PC-3 (cell line): Measurements from ENCODE around the gene KCNT2. TPM values are rescaled to one million over a fixed set of nuclear protein-coding genes. Genes with fewer than 3 reads are reported as not detected.

Source experiments
- ATAC-seq: fragments of 200-7000 bp; cut with Tn5 transposase; 2 replicates; pipeline ENCODE4 v1.9.1; 2020; ENCODE audit warnings: mild to moderate bottlenecking, moderate library complexity
- BruUV-seq: library from RNA; stranded (reverse); fragments of 400-500 nt; replicated peaks from 2 replicates; lab custom pipeline; 2021; lab: Mats Ljungman, UMichigan
- CTCF ChIA-PET: fragments of 300-600 bp; sonication (Branson Sonifier 250); formaldehyde crosslinking; loops from one replicate; lab custom pipeline; 2022; ENCODE audit warnings: antibody characterized with exemption; lab: Charles Lee
- POLR2A ChIA-PET: fragments of 300-600 bp; sonication (Branson Sonifier 250); formaldehyde crosslinking; loops from one replicate; lab custom pipeline; 2022; ENCODE audit warnings: antibody characterized with exemption; ENCODE audit not compliant: unreplicated experiment; lab: Charles Lee
- DNase-seq: peaks from one replicate; pipeline ENCODE4 v3.0.0-alpha.2; 2015
- H2AFZ ChIP-seq: fragments of 300-600 bp; sonication (generic); 2 replicates; pipeline ENCODE4 v1.6.0; 2016; ENCODE audit warnings: antibody characterized with exemption, low read length
- H3F3A ChIP-seq: fragments of 300-600 bp; sonication (generic); one replicate; pipeline ENCODE4 v1.6.0; 2017; ENCODE audit warnings: antibody characterized with exemption, low read length, control low read depth, mild to moderate bottlenecking; ENCODE audit not compliant: unreplicated experiment
- H3K27ac ChIP-seq: fragments of 300-600 bp; sonication (generic); 2 replicates; pipeline ENCODE4 v1.5.1; 2016; ENCODE audit warnings: mild to moderate bottlenecking, low read length
- H3K27me3 ChIP-seq: fragments of 300-600 bp; sonication (generic); 2 replicates; pipeline ENCODE4 v1.6.1; 2016; ENCODE audit warnings: low read length, mixed read lengths
- H3K36me3 ChIP-seq: fragments of 300-600 bp; sonication (generic); 2 replicates; pipeline ENCODE4 v1.6.1; 2016; ENCODE audit warnings: low read depth, mixed run types, low read length, mixed read lengths
- H3K4me1 ChIP-seq: fragments of 300-600 bp; sonication (generic); 2 replicates; pipeline ENCODE4 v1.5.1; 2016; ENCODE audit warnings: low read length; ENCODE audit not compliant: insufficient read depth
- H3K4me2 ChIP-seq: fragments of 300-600 bp; sonication (generic); 2 replicates; pipeline ENCODE4 v1.6.0; 2016; ENCODE audit warnings: low read length
- H3K4me3 ChIP-seq: fragments of 300-600 bp; sonication (generic); 2 replicates; pipeline ENCODE4 v1.5.1; 2016; ENCODE audit warnings: mild to moderate bottlenecking, low read length, mixed read lengths
- H3K79me2 ChIP-seq: fragments of 300-600 bp; sonication (generic); 2 replicates; pipeline ENCODE4 v1.6.1; 2017; ENCODE audit warnings: low read length, mixed read lengths
- H3K9ac ChIP-seq: fragments of 300-600 bp; sonication (generic); 2 replicates; pipeline ENCODE4 v1.6.0; 2016; ENCODE audit warnings: mild to moderate bottlenecking, low read length
- H3K9me2 ChIP-seq: fragments of 300-600 bp; sonication (generic); replicated peaks from 2 replicates; pipeline ENCODE4 v1.6.1; 2016; ENCODE audit warnings: mixed run types, low read length, mixed read lengths
- H3K9me3 ChIP-seq: fragments of 300-600 bp; sonication (generic); 2 replicates; pipeline ENCODE4 v1.6.1; 2016; ENCODE audit warnings: low read length, mixed read lengths
- H4K20me1 ChIP-seq: fragments of 300-600 bp; sonication (generic); 2 replicates; pipeline ENCODE4 v1.6.1; 2016; ENCODE audit warnings: low read length, mixed read lengths
- CTCF ChIP-seq: fragments of 300-600 bp; sonication (generic); conservative IDR thresholded peaks from 2 replicates; pipeline ENCODE4 v1.5.1; 2017; ENCODE audit warnings: antibody characterized with exemption, low read depth, mild to moderate bottlenecking, low read length
- EZH2 ChIP-seq: fragments of 300-600 bp; sonication (generic); IDR thresholded peaks from one replicate; pipeline ENCODE4 v1.6.1; 2017; ENCODE audit warnings: antibody characterized with exemption, mild to moderate bottlenecking, low read length; ENCODE audit not compliant: unreplicated experiment
- EZH2phosphoT487 ChIP-seq: fragments of 300-600 bp; sonication (generic); IDR thresholded peaks from 2 replicates; pipeline ENCODE4 v1.6.1; 2018; ENCODE audit warnings: mild to moderate bottlenecking, antibody characterized with exemption, low read length, borderline replicate concordance
- intact Hi-C: fragments of 100-400 bp; cut with micrococcal nuclease; formaldehyde crosslinking; loops from 2 replicates; pipeline ENCODE4 v1.9.0; 2023
- total RNA-seq: library from RNA; depleted of rRNA; stranded (reverse); fragments of >200 nt; gene quantifications from 2 replicates; pipeline ENCODE4 v1.2.3, GENCODE V29; 2014

KCNT2 gene
- total RNA-seq, 1 experiment from 2014 or later, result 0.26 TPM

- no peak overlapping the region for H3K4me3 ChIP-seq
- H3F3A ChIP-seq, result no peaks in the 10 kb centered on the region
- no TSS peak for BruUV-seq
- no peaks in the 10 kb centered on the region for H3K9me2 ChIP-seq
- H3K36me3 ChIP-seq, result no peaks in the 10 kb centered on the region
- H2AFZ ChIP-seq, result no peak overlapping the region
- TF ChIP-seq EZH2, result no peak
- TF ChIP-seq CTCF, result no peak
- no peak for TF ChIP-seq EZH2phosphoT487
- CTCF ChIA-PET, result no interaction called here
- no peak overlapping the region for H3K4me2 ChIP-seq
- H3K9ac ChIP-seq, result no peak overlapping the region
- H3K79me2 ChIP-seq, result no peaks in the 10 kb centered on the region
- no peaks in the 10 kb centered on the region for H4K20me1 ChIP-seq
- H3K4me1 ChIP-seq, result no peaks in the 10 kb centered on the region
- H3K27ac ChIP-seq, result no peak overlapping the region
- POLR2A ChIA-PET, result no interaction called here
- H3K9me3 ChIP-seq, result no peaks in the 10 kb centered on the region
- intact Hi-C loops, result loop anchor here (10.0 kb wide), 1 partner anchor 146 kb away; no protein-coding TSS in a partner anchor
- no peak for ATAC-seq
- no peak for DNase-seq
- H3K27me3 ChIP-seq, result no peaks in the 10 kb centered on the region
Measured at GRCh38 chr1:196550731-196551130, 57.5 kb downstream of the KCNT2 start.

- H3K27ac ChIP-seq, result no peak overlapping the region
- H3K4me3 ChIP-seq, result no peak overlapping the region
- H3K9me3 ChIP-seq, result no peaks in the 10 kb centered on the region
- no peaks in the 10 kb centered on the region for H3K36me3 ChIP-seq
- no peaks in the 10 kb centered on the region for H3K79me2 ChIP-seq
- H3F3A ChIP-seq, result no peaks in the 10 kb centered on the region
- H4K20me1 ChIP-seq, result no peaks in the 10 kb centered on the region
- no TSS peak for BruUV-seq
- CTCF ChIA-PET, result no interaction called here
- intact Hi-C loops, result no loop called here
- H3K4me2 ChIP-seq, result no peak overlapping the region
- H3K9ac ChIP-seq, result no peak overlapping the region
- no peaks in the 10 kb centered on the region for H3K27me3 ChIP-seq
- H3K9me2 ChIP-seq, result no peaks in the 10 kb centered on the region
- TF ChIP-seq CTCF (no peak), EZH2phosphoT487 (no peak), EZH2 (no peak)
- no peak for ATAC-seq
- no peaks in the 10 kb centered on the region for H3K4me1 ChIP-seq
- POLR2A ChIA-PET, result no interaction called here
- no peak overlapping the region for H2AFZ ChIP-seq
- no peak for DNase-seq
Measured at GRCh38 chr1:196546272-196547111, 61.7 kb downstream of the KCNT2 start.

GRCh38 chr1:196545222-196545621 lies 63.0 kb downstream of the KCNT2 start:
- CTCF ChIA-PET, result no interaction called here
- no peak for ATAC-seq
- DNase-seq, result no peak

More at GRCh38 chr1:196545222-196545621, 63.0 kb downstream of the KCNT2 start:
- H3K9me3 ChIP-seq, result no peaks in the 10 kb centered on the region
- intact Hi-C loops, result no loop called here
- no peak for TF ChIP-seq EZH2phosphoT487
- TF ChIP-seq CTCF, result no peak
- TF ChIP-seq EZH2, result no peak
- no peaks in the 10 kb centered on the region for H3K36me3 ChIP-seq
- H3K27me3 ChIP-seq, result no peaks in the 10 kb centered on the region
- no TSS peak for BruUV-seq
- H3K79me2 ChIP-seq, result no peaks in the 10 kb centered on the region
- H3K4me3 ChIP-seq, result no peak overlapping the region
- H2AFZ ChIP-seq, result no peak overlapping the region
- no peaks in the 10 kb centered on the region for H3K4me1 ChIP-seq
- H4K20me1 ChIP-seq, result no peaks in the 10 kb centered on the region
- H3K27ac ChIP-seq, result no peak overlapping the region
- H3K9me2 ChIP-seq, result no peaks in the 10 kb centered on the region
- no peak overlapping the region for H3K9ac ChIP-seq
- no peaks in the 10 kb centered on the region for H3F3A ChIP-seq
- POLR2A ChIA-PET, result no interaction called here
- H3K4me2 ChIP-seq, result no peak overlapping the region
